ENCODE measurements around the gene ANO3. TPM values are rescaled to one million over a fixed set of nuclear protein-coding genes. Genes with fewer than 3 reads are reported as not detected.

The ANO3 gene
- total and polyA plus RNA-seq, 9 donors: 0.04 to 0.70 (median 0.13) TPM

- Histone ChIP-seq H3K27ac (ENCODE audit: low read length) (no peak overlapping the region), H3K4me3 (ENCODE audit: low read length) (no peak overlapping the region), H3K4me1 (ENCODE audit: control insufficient read depth, insufficient read depth, low read length) (no peaks in the 10 kb centered on the region), H3K9me3 (replicated peaks; ENCODE audit: control insufficient read depth, low read depth, low read length) (no peaks in the 10 kb centered on the region), H3K27me3 (ENCODE audit: control insufficient read depth, insufficient read depth, low read length) (no peaks in the 10 kb centered on the region), H3K36me3 (ENCODE audit: control insufficient read depth, insufficient read depth, low read length) (no peaks in the 10 kb centered on the region)
- WGBS (ENCODE audit: insufficient coverage): no CpG with 5 or more reads among the region's 4 CpGs
- peak; percentile 44 for DNase-seq
Observed at GRCh38 chr11:26558190-26558589, 226.3 kb downstream of the ANO3 start.

- no peaks in the 10 kb centered on the region for H3K36me3 ChIP-seq (ENCODE audit: control insufficient read depth, insufficient read depth, low read length)
- no CpG with 5 or more reads among the region's 2 CpGs for WGBS (ENCODE audit: insufficient coverage)
- DNase-seq: no peak
- no peak overlapping the region for H3K4me3 ChIP-seq (ENCODE audit: low read length)
- no peak overlapping the region for H3K27ac ChIP-seq (ENCODE audit: low read length)
- H3K9me3 ChIP-seq (replicated peaks; ENCODE audit: control insufficient read depth, low read depth, low read length): no peaks in the 10 kb centered on the region
- H3K4me1 ChIP-seq (ENCODE audit: control insufficient read depth, insufficient read depth, low read length): no peaks in the 10 kb centered on the region
- H3K27me3 ChIP-seq (ENCODE audit: control insufficient read depth, insufficient read depth, low read length): no peaks in the 10 kb centered on the region
Observed at GRCh38 chr11:26569646-26570045, 237.7 kb downstream of the ANO3 start.

GRCh38 chr11:26571861-26572654, 240.1 kb downstream of the ANO3 start, which contains the start of gene MUC15:
Gene MUC15 (minus strand): TSS chr11:26572263. CDS start chr11:26567094, 5,169 bp downstream.
- no peaks in the 10 kb centered on the region for H3K9me3 ChIP-seq (replicated peaks; ENCODE audit: control insufficient read depth, low read depth, low read length)
- no peak within 1 kb of the TSS for H3K4me3 ChIP-seq (ENCODE audit: low read length)
- H3K27ac ChIP-seq (ENCODE audit: low read length): no peak within 1 kb of the TSS
- no peaks in the 10 kb centered on the region for H3K4me1 ChIP-seq (ENCODE audit: control insufficient read depth, insufficient read depth, low read length)
- H3K36me3 ChIP-seq (ENCODE audit: control insufficient read depth, insufficient read depth, low read length): no peaks in the 10 kb centered on the region
- no peak for DNase-seq
- 20% methylated on average over 1 of the region's 12 CpGs for WGBS (ENCODE audit: insufficient coverage)
- no peaks in the 10 kb centered on the region for H3K27me3 ChIP-seq (ENCODE audit: control insufficient read depth, insufficient read depth, low read length)

- no peak for DNase-seq
- Histone ChIP-seq H3K36me3 (ENCODE audit: control insufficient read depth, insufficient read depth, low read length) (no peaks in the 10 kb centered on the region), H3K27ac (ENCODE audit: low read length) (no peak overlapping the region), H3K4me3 (ENCODE audit: low read length) (no peak overlapping the region), H3K27me3 (ENCODE audit: control insufficient read depth, insufficient read depth, low read length) (no peaks in the 10 kb centered on the region), H3K9me3 (replicated peaks; ENCODE audit: control insufficient read depth, low read depth, low read length) (no peaks in the 10 kb centered on the region), H3K4me1 (ENCODE audit: control insufficient read depth, insufficient read depth, low read length) (no peaks in the 10 kb centered on the region)
- 47% methylated on average over 7 of the region's 11 CpGs for whole genome bisulfite sequencing (ENCODE audit: insufficient coverage)
Observed at GRCh38 chr11:26572770-26573402, 241.0 kb downstream of the ANO3 start.

- H3K36me3 ChIP-seq (ENCODE audit: control insufficient read depth, insufficient read depth, low read length): no peaks in the 10 kb centered on the region
- H3K4me1 ChIP-seq (ENCODE audit: control insufficient read depth, insufficient read depth, low read length): no peaks in the 10 kb centered on the region
- H3K4me3 ChIP-seq (ENCODE audit: low read length): no peak overlapping the region
- WGBS (ENCODE audit: insufficient coverage): no CpG with 5 or more reads among the region's 2 CpGs
- no peaks in the 10 kb centered on the region for H3K27me3 ChIP-seq (ENCODE audit: control insufficient read depth, insufficient read depth, low read length)
- H3K9me3 ChIP-seq (replicated peaks; ENCODE audit: control insufficient read depth, low read depth, low read length): no peaks in the 10 kb centered on the region
- no peak for DNase-seq
- no peak overlapping the region for H3K27ac ChIP-seq (ENCODE audit: low read length)
Observed at GRCh38 chr11:26573896-26574295, 242.0 kb downstream of the ANO3 start.

- 89% methylated on average over 3 of the region's 5 CpGs for WGBS (ENCODE audit: insufficient coverage)
- no peaks in the 10 kb centered on the region for H3K36me3 ChIP-seq (ENCODE audit: control insufficient read depth, insufficient read depth, low read length)
- no peaks in the 10 kb centered on the region for H3K4me1 ChIP-seq (ENCODE audit: control insufficient read depth, insufficient read depth, low read length)
- H3K27ac ChIP-seq (ENCODE audit: low read length): no peak overlapping the region
- no peaks in the 10 kb centered on the region for H3K27me3 ChIP-seq (ENCODE audit: control insufficient read depth, insufficient read depth, low read length)
- H3K9me3 ChIP-seq (replicated peaks; ENCODE audit: control insufficient read depth, low read depth, low read length): no peaks in the 10 kb centered on the region
- H3K4me3 ChIP-seq (ENCODE audit: low read length): no peak overlapping the region
- DNase-seq: no peak
Observed at GRCh38 chr11:26575946-26576345, 244.0 kb downstream of the ANO3 start.

- DNase-seq: peak; percentile 3
- WGBS (ENCODE audit: insufficient coverage): no CpG with 5 or more reads among the region's 1 CpG
Observed at GRCh38 chr11:26578998-26579661, 247.2 kb downstream of the ANO3 start.

GRCh38 chr11:26579683-26580082, 247.8 kb downstream of the ANO3 start:
- Histone ChIP-seq H3K27ac (ENCODE audit: low read length) (no peak overlapping the region), H3K9me3 (replicated peaks; ENCODE audit: control insufficient read depth, low read depth, low read length) (no peaks in the 10 kb centered on the region), H3K27me3 (ENCODE audit: control insufficient read depth, insufficient read depth, low read length) (no peaks in the 10 kb centered on the region), H3K36me3 (ENCODE audit: control insufficient read depth, insufficient read depth, low read length) (no peaks in the 10 kb centered on the region), H3K4me3 (ENCODE audit: low read length) (no peak overlapping the region), H3K4me1 (ENCODE audit: control insufficient read depth, insufficient read depth, low read length) (no peaks in the 10 kb centered on the region)
- WGBS (ENCODE audit: insufficient coverage): no CpG with 5 or more reads among the region's 2 CpGs
- no peak for DNase-seq

More at GRCh38 chr11:26578998-26579661, 247.2 kb downstream of the ANO3 start:
- H3K27ac ChIP-seq (ENCODE audit: low read length): no peak overlapping the region
- H3K9me3 ChIP-seq (replicated peaks; ENCODE audit: control insufficient read depth, low read depth, low read length): no peaks in the 10 kb centered on the region
- no peaks in the 10 kb centered on the region for H3K27me3 ChIP-seq (ENCODE audit: control insufficient read depth, insufficient read depth, low read length)
- H3K36me3 ChIP-seq (ENCODE audit: control insufficient read depth, insufficient read depth, low read length): no peaks in the 10 kb centered on the region
- H3K4me3 ChIP-seq (ENCODE audit: low read length): no peak overlapping the region
- no peaks in the 10 kb centered on the region for H3K4me1 ChIP-seq (ENCODE audit: control insufficient read depth, insufficient read depth, low read length)

GRCh38 chr11:26580929-26581328, 249.0 kb downstream of the ANO3 start:
- Histone ChIP-seq H3K27ac (ENCODE audit: low read length) (no peak overlapping the region), H3K27me3 (ENCODE audit: control insufficient read depth, insufficient read depth, low read length) (no peaks in the 10 kb centered on the region), H3K9me3 (replicated peaks; ENCODE audit: control insufficient read depth, low read depth, low read length) (no peaks in the 10 kb centered on the region), H3K4me3 (ENCODE audit: low read length) (no peak overlapping the region), H3K36me3 (ENCODE audit: control insufficient read depth, insufficient read depth, low read length) (no peaks in the 10 kb centered on the region), H3K4me1 (ENCODE audit: control insufficient read depth, insufficient read depth, low read length) (no peaks in the 10 kb centered on the region)
- WGBS (ENCODE audit: insufficient coverage): no CpG with 5 or more reads among the region's 3 CpGs
- peak; percentile 38 for DNase-seq

GRCh38 chr11:26583550-26583949, 251.6 kb downstream of the ANO3 start:
- Histone ChIP-seq H3K4me1 (ENCODE audit: control insufficient read depth, insufficient read depth, low read length) (no peaks in the 10 kb centered on the region), H3K27me3 (ENCODE audit: control insufficient read depth, insufficient read depth, low read length) (no peaks in the 10 kb centered on the region), H3K9me3 (replicated peaks; ENCODE audit: control insufficient read depth, low read depth, low read length) (no peaks in the 10 kb centered on the region), H3K36me3 (ENCODE audit: control insufficient read depth, insufficient read depth, low read length) (no peaks in the 10 kb centered on the region), H3K27ac (ENCODE audit: low read length) (no peak overlapping the region), H3K4me3 (ENCODE audit: low read length) (no peak overlapping the region)
- WGBS (ENCODE audit: insufficient coverage): 92% methylated on average over 2 of the region's 3 CpGs
- DNase-seq: peak; percentile 16
